ENCODE data around the gene RASAL1.
"Not testable (repeated sequence)": the region's sequence is repeated elsewhere in the genome, so short reads cannot be mapped to it uniquely, and the experiment has no call there.

RASAL1 gene

GRCh38 chr12:113141716-113142115, 6.2 kb upstream of the RASAL1 start:
- DNase-seq, result not testable (repeated sequence)

DNA sequence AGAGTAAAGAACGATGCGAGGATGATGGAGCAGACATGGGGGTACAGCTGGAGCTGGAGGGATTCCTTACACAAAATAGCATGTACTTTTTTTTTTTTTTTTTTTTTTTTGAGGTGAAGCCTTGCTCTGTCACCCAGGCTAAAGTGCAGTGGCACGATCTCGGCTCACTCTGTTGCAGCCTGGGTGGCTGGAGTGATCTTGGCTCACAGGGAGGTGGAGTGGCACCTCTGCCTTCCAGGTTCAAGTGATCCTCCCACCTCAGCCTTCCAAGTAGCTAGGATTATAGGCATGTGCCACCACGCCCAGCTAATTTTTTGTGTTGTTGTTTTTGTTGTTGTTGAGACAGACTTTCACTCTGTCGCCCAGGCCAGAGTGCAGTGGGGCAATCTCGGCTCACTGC, 5.1 kb upstream of the RASAL1 start:
- no peak for DNase-seq

DNA sequence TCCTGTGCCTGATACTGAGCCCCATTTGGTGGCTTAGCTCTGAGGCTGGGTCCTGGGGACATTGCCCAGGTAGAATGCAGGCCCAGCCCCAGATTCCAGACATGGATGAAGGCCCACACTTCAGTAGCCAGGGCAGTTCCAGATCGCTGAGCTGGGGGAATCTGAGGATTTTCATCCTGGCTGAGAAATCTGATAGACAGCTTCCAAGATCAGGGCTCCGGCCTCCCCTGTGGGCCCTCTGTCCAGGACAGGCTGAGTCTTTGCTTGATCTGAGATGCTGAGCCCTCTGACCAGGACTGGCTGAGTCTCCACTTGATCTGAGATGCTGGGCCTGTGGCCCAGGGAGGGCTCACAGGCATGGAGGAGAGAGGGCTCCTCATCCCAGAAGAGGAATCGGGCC, 3.3 kb upstream of the RASAL1 start:
- no peak for DNase-seq

DNA sequence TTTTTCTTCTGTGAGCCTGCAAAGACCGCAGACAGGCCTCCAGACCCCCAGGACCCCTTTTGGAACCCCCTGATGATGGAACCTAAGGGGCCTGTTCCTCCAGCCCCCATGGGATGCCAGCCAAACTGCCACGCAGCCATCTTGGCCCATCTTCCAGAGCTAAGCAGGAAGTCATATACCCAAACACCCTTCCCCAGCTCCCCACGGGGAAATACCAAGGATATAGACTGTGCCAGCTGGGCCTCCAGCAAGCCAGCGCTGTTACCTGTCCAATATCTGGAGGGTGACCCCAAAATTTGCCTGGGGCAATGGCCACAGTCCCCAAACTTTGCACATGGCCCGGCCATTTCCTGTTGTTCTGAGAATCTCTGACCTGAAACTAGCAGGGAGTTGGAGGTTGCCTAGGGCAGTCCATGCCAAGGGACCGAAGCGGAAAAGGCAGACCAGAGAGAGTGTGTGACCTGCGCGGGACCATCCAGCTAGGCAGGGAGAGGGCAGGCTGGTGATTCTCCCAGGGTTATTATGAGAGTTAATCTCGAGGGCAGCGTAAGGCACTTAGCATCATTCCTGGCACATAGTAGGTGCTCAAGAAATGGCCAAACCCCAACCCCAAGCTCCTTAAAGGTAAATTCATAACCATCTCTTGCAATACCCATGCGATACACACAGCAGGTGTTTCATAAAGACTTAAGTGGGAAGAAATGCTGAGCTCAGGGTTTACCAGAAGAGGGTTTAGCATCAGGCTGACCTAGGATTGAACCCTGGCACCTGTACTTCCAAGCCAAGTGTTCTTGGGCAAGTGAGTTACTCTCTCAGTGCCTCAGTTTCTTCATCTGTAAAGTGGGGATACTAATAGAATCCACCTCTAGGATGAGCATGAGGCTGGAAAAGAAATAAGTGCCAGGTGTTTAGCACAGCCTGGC, 2.6 kb upstream of the RASAL1 start:
- no peak for DNase-seq

DNA sequence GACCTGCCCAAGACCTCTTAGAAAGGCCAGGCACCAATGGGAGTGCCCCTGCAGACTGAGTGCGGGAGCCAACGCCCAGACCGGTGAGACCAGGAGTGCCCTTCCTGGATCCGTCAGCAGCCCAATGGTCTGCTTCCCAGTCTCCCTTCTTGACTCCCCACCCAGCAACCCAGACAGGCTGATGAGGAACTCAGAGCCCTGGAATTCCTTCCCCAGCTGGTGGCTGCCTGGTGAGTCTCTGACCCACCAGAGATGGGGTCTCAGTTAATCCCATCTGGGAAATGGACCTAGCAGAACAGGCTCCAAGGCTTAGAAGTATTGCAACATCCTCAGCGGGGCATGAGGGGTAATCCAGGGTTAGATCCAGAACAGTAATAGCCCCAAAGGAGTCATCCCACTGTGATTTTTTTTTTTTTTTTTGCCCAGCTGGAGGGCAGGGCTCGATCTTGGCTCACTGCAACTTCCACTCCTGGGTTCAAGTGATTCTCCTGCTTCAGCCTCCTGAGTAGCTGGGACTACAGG, 1.5 kb upstream of the RASAL1 start:
- no peak for DNase-seq

DNA sequence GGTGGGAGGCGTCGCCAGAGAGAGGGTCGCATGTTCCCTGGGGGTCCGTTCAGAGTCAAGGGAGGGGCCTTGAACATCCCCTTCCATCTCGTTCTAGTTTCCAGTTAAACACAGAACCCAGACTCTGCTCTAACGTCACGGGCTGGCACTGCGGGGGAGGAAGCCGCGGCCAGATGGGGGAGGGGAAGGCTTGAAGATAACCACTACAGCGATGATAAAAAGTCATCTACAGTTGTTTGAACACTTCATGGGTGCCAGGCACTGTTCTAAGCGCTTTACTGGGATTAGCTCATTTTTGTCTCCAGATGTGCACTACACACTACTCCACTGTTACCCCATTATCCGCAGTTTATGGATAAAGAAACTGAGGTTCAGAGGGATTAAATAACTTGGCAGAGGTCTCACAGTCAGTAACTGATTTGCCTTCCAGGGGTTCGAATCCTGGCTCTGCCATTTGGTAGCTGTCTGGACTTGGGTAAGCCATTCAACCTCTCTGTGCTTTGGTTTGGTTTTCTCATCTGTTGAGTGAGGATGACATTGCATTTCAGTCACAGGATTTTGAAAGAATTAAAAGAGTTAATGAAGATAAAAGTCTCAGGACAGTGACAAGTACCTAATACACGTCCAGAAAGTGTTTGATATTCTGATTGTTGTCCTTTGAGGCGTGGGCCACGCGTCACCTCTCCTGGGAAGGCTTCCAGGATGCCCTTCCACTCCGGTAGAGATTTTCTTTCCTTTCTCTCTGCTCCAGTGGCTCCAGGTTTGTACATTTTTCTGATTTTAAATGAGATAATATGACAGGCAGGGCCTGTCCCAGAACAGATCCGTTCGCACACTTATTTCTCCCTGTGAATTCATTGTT, 798 bp upstream of the RASAL1 start:
- no peak for DNase-seq

DNA sequence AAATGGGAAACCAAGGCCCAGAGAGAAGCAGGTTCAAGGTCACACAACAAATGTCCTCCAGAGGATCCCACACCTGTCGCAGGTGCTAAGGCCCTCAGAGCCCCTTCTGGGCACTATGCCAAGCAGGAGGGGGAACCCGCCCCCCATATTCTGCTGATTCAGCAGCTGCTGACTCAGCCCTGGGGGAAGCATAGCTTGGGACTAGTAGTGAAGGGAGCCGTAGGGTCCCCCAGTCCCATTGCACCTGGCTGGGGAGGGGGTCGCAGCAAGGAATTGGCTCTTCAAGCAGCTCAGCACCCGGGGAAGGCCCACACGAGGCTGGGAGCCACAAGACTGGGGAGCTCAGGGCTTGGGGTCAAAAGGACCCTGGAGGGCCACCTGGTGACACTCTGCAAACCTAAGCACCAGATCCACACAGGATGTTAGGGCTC, 1.0 kb downstream of the RASAL1 start:
- no peak for DNase-seq

GRCh38 chr12:113134071-113134470, 1.5 kb downstream of the RASAL1 start:
- no peak for DNase-seq

- DNase-seq, result no peak
Observed at GRCh38 chr12:113133666-113134065, 1.9 kb downstream of the RASAL1 start.

DNA sequence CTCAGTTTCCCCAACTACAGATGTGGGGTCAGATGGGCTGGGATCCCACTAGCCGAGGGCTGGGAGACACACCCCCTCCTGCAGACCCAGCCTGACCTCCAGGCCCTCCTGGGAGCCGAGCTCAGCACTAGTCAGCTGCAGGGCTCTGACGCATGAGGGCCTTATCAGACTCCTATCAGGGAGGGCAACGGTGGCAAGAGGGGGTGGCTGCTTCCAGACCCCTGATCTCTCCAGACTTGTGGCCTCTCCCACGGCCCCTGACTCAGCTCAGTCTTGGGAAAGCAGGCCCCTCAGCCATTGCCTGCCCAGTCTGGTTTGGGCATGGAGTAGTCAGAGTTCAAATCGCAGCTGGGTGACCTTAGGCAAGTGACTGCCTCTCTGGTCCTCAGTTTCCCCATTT, 2.5 kb downstream of the RASAL1 start:
- no peak for DNase-seq

DNA sequence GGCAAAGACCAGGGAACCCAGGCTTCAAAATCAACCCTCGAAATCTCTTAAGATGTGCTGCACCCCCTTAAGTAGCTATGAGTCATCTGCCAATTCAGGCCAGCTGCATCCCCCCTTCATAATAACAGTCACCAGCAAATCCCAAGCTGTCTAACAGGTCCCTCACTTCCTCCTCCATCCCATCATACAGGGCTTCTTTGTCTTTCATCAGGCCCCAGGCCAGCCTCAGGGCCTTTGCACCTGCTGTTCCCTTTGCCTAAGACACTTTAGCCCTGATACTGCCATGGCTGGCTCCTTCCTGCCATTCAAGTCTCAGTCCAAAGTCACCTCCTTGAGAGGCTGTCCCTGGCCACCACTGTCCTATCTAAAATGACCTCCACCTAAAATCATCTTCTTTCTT, 4.0 kb downstream of the RASAL1 start:
- DNase-seq, result no peak

DNA sequence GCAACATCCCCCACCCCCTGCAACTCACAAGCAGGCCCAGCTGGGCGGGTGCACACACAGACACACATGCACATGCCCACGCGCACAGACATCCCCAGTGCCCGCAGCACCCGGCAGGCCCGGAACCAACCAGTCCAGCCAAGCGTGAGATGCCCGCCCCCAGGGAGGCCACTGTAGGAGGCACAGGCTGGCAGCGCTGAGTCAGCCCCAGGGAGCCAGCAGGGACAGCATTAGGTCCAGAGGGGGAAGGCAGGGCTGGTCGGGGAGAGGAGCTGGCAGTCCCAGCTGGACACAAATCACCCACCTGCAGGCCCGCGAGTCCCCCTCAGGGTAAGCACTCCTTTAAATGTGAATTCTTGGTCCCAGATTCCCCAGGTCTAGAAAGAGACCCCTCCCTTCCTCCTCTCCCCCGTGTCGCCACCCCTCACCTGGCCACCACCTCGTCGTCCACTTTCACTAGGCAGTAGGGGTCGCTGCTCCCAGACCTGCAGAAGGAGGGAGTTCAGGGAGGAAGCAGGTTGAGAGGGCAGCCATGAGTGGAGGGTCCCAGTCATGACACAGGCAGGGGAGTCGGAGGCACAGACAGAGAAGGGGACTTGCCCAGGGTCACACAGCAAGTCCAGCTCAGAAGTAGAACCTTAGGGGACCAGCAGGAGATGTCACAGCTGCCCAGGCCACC, 5.0 kb downstream of the RASAL1 start:
- no peak for DNase-seq

DNA sequence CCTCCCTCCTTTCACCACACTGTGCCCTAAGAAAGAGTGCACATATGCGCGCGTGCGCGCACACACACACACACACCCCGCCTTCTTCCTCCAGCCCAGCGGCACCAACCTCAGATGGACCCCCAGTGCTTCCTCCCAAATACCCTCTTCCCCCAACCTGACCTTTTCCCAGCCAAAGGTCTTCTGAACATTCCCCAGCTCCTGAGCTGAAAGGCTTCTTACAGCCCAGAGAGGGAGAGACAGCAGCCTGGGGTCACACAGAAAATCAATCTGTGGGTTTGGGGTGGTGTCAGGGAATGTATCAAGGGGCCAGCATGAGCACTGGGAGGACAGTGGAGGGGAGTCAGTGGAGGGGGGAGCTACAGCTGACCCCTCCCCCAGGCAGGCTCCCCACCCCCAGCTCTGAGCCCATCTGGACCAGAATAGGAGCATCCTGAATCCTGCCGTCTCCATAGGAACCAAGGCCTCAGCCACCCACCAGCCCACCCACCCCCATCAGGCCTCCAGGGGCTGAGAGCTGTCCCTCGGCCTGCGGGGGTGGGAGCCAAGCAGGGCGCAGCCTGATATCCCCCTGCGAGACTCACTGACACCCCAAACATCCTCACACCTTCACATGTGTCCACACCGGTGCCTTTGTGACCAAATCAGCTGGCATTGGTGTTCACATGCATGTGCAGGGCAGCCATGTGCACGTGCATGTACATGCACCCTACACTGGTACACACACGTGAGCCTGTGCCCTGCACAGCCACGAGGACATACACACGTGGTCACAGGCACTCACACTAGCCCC, 5.7 kb downstream of the RASAL1 start:
- no peak for DNase-seq

DNA sequence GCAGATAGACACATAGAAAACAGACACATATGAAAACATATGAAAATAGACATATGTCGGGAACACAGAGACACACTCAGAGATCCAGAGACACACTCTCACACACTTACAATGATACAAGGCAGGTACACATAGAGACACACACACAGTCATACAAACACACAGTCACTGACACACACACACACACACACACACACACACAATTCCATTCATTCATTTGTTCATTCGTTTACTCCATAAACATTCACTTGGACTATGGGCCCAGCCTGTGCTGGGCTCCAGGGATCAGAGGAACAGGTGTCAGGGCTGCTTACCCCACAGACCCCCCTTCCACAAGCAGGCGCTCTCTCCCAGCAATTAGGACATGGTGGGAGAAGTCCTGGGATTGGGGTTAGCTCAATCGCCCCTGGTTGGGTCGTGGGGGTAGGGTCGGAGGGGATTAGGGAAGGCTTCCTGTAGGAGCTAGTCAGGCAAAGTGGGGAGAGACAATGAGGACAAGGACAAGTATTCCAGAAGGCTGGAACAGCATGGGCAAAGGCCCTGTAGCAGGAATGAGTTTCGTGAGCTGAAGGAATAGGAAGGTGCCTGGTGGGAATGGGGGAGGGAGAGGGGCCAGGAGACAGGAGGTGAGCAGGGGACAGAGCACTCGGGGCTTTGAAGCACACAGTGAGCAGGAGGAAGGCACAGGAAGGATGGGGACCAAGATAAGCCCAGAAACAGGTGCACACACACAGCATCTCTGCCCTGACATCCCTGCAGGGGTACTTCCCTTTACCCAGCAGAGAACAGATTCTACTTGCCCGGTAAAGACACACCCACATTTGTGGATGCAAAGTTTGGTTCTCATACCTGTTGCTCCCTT, 6.5 kb downstream of the RASAL1 start:
- no peak for DNase-seq

GRCh38 chr12:113127791-113128199, 7.8 kb downstream of the RASAL1 start:
- no peak for DNase-seq

- DNase-seq, result no peak
Observed at GRCh38 chr12:113120670-113121370, 14.7 kb downstream of the RASAL1 start.

GRCh38 chr12:113119980-113120669, 15.4 kb downstream of the RASAL1 start:
- no peak for DNase-seq

DNA sequence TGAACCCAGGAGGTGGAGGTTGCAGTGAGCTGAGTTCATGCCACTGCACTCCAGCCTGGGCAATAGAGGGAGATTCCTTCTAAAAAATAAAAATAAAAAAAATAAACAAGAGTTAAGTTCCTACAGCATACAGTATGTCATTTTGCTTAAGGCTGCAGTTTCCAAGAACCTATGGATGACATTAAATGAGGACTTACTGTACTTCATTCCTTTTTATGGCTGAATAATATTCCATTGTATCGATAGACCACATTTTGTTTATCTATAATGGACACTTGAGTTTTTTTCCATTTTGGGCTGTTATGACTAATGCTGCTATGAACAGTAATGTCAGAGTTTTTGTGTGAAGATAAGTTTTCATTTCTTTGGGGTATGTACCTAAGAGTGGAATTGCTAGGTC, 17.4 kb downstream of the RASAL1 start:
- no peak for DNase-seq

DNA sequence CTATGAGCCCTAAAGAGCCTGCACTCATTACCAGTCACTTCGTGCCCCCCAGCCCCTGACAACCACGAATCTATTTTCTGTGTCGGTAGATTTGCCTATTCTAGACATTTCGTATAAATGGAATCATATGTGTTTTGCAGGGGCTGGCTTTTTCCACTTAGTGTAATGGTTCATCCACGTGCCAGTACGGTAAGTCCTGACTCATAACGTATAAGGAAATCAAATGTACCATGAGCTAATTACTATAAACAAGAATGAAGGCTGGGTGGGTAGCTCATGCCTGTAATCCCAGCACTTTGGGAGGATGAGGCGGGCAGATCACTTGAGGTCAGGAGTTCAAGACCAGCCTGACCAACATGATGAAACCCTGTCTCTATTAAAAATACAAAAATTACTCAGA, 17.9 kb downstream of the RASAL1 start:
- not testable (repeated sequence) for DNase-seq

DNA sequence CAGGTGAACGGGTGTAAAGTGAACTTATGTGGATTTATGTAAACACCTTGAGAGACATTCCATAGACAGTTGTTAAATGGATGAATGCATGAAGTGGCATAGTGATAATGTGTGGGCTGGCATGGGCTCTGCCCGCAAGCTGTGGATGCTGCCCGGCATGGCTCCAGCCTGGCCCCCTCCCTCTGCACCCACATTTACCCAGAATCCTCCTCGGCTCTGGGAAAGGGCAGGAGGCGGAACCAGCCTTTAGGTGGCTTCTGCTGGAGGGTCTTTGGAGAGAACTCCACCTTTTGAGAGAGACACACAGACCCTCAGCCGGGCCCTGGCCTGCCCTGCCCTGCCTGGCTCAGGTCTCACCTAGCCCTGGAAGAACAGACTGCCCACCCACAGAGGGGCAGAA, 18.7 kb downstream of the RASAL1 start:
- DNase-seq, result no peak
